Keratinocyte (primary cell): ENCODE results near the gene CSN1S1.

Source experiments
- EZH2 ChIP-seq: IDR thresholded peaks from one replicate; pipeline ENCODE4 v1.6.1; 2012; ENCODE audit warnings: inconsistent platforms, mild to moderate bottlenecking, low read length, moderate library complexity
- TF ChIP-seq, protein P1 (sequence below), 3 experiments: IDR thresholded peaks in 1 of 3; conservative IDR thresholded peaks in 1 of 3; optimal IDR thresholded peaks in 1 of 3; 2 replicates in 2 of 3; 3 replicates in 1 of 3; pipeline versions ENCODE3 to v1.5.1; 2011; ENCODE audit warnings: low read length in 3 of 3, mild to moderate bottlenecking in 3 of 3, moderate library complexity in 2 of 3, control low read depth in 1 of 3, inconsistent platforms in 1 of 3; ENCODE audit not compliant: insufficient read depth in 2 of 3; ENCODE audit errors: extremely low read depth in 1 of 3

DNA sequence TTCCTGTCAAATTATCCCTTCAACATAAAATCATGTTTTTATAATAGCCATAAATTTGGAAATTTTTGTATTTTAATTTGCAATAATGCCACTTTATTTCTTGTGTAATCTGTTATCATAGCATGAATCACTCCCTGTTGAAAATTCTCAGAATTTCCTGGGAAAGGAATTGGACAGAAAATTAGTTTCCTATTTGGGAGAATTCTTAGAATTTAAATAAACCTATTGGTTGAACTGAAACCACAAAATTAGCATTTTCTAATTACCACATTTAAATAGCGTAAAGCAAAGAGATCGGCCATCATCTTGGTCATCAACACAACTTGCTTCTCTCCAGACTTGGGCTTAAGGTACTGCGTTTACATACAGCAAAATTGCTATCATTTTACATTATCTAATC is at the start of gene CSN1S1:
- TF ChIP-seq, protein P1, sequence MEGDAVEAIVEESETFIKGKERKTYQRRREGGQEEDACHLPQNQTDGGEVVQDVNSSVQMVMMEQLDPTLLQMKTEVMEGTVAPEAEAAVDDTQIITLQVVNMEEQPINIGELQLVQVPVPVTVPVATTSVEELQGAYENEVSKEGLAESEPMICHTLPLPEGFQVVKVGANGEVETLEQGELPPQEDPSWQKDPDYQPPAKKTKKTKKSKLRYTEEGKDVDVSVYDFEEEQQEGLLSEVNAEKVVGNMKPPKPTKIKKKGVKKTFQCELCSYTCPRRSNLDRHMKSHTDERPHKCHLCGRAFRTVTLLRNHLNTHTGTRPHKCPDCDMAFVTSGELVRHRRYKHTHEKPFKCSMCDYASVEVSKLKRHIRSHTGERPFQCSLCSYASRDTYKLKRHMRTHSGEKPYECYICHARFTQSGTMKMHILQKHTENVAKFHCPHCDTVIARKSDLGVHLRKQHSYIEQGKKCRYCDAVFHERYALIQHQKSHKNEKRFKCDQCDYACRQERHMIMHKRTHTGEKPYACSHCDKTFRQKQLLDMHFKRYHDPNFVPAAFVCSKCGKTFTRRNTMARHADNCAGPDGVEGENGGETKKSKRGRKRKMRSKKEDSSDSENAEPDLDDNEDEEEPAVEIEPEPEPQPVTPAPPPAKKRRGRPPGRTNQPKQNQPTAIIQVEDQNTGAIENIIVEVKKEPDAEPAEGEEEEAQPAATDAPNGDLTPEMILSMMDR (optimal IDR thresholded peaks at IDR 0.05 in 1 of 3, IDR thresholded peaks at IDR 0.05 in 1 of 3, conservative IDR thresholded peaks at IDR 0.05 in 1 of 3; ENCODE audit: extremely low read depth in 1 of 3, insufficient read depth in 2 of 3, low read length in 3 of 3): no peak
- no peak for TF ChIP-seq EZH2
